ENCODE measurements around the gene RIMBP2. TPM values are rescaled to one million over a fixed set of nuclear protein-coding genes. Genes with fewer than 3 reads are reported as not detected.

The RIMBP2 gene
- total RNA-seq, 1 donor from 2014 or later, result 0.25 TPM

- Histone ChIP-seq H3K27me3 (no peaks in the 10 kb centered on the region), H3K36me3 (no peaks in the 10 kb centered on the region), H3K4me1 (no peaks in the 10 kb centered on the region), H3K4me3 (no peak overlapping the region), H3K27ac (no peak overlapping the region), H3K9me3 (no peaks in the 10 kb centered on the region)
- intact Hi-C loops (cut with DNase I), result no loop called here
- no peak for DNase-seq (ENCODE audit: extremely low spot score in 2 of 2)
- TF ChIP-seq POLR2A (IDR thresholded peaks at IDR 0.05), result no peak
- no peak for TF ChIP-seq POLR2AphosphoS5 (IDR thresholded peaks at IDR 0.05; ENCODE audit: insufficient read depth in 1 of 2, low read depth in 1 of 2)
- TF ChIP-seq CTCF (IDR thresholded peaks at IDR 0.05), result no peak
These were observed 141.7 kb downstream of the RIMBP2 start for GRCh38 chr12:130574402-130574801.

- intact Hi-C loops (cut with DNase I), result no loop called here
- no peak for DNase-seq (ENCODE audit: extremely low spot score in 2 of 2)
- H3K36me3 ChIP-seq, result no peaks in the 10 kb centered on the region
- no peaks in the 10 kb centered on the region for H3K9me3 ChIP-seq
- TF ChIP-seq CTCF (IDR thresholded peaks at IDR 0.05) (no peak), POLR2AphosphoS5 (IDR thresholded peaks at IDR 0.05; ENCODE audit: insufficient read depth in 1 of 2, low read depth in 1 of 2) (no peak), POLR2A (IDR thresholded peaks at IDR 0.05) (no peak)
- H3K4me1 ChIP-seq, result no peaks in the 10 kb centered on the region
- H3K4me3 ChIP-seq, result no peak overlapping the region
- H3K27me3 ChIP-seq, result no peaks in the 10 kb centered on the region
- H3K27ac ChIP-seq, result no peak overlapping the region
These were observed 142.3 kb downstream of the RIMBP2 start for GRCh38 chr12:130573766-130574165.

GRCh38 chr12:130573235-130573634, 142.9 kb downstream of the RIMBP2 start:
- no peak for DNase-seq (ENCODE audit: extremely low spot score in 2 of 2)
- intact Hi-C loops (cut with DNase I), result no loop called here
- H3K27ac ChIP-seq, result no peak overlapping the region
- no peak for TF ChIP-seq POLR2A (IDR thresholded peaks at IDR 0.05)
- no peak for TF ChIP-seq CTCF (IDR thresholded peaks at IDR 0.05)
- no peak for TF ChIP-seq POLR2AphosphoS5 (IDR thresholded peaks at IDR 0.05; ENCODE audit: insufficient read depth in 1 of 2, low read depth in 1 of 2)
- H3K9me3 ChIP-seq, result no peaks in the 10 kb centered on the region
- no peaks in the 10 kb centered on the region for H3K36me3 ChIP-seq
- H3K27me3 ChIP-seq, result no peaks in the 10 kb centered on the region
- no peaks in the 10 kb centered on the region for H3K4me1 ChIP-seq
- no peak overlapping the region for H3K4me3 ChIP-seq

- intact Hi-C loops (cut with DNase I), result no loop called here
- Histone ChIP-seq H3K27me3 (no peaks in the 10 kb centered on the region), H3K36me3 (no peaks in the 10 kb centered on the region), H3K27ac (no peak overlapping the region), H3K4me1 (no peaks in the 10 kb centered on the region), H3K9me3 (no peaks in the 10 kb centered on the region), H3K4me3 (no peak overlapping the region)
- no peak for DNase-seq (ENCODE audit: extremely low spot score in 2 of 2)
- TF ChIP-seq POLR2A (IDR thresholded peaks at IDR 0.05), result no peak
- no peak for TF ChIP-seq POLR2AphosphoS5 (IDR thresholded peaks at IDR 0.05; ENCODE audit: insufficient read depth in 1 of 2, low read depth in 1 of 2)
- TF ChIP-seq CTCF (IDR thresholded peaks at IDR 0.05), result no peak
These were observed 143.5 kb downstream of the RIMBP2 start for GRCh38 chr12:130572553-130572952.

GRCh38 chr12:130571734-130572133, 144.4 kb downstream of the RIMBP2 start:
- Histone ChIP-seq H3K27me3 (no peaks in the 10 kb centered on the region), H3K4me1 (no peaks in the 10 kb centered on the region), H3K4me3 (no peak overlapping the region), H3K9me3 (no peaks in the 10 kb centered on the region), H3K27ac (no peak overlapping the region), H3K36me3 (no peaks in the 10 kb centered on the region)
- TF ChIP-seq POLR2AphosphoS5 (IDR thresholded peaks at IDR 0.05; ENCODE audit: insufficient read depth in 1 of 2, low read depth in 1 of 2) (no peak), CTCF (IDR thresholded peaks at IDR 0.05) (no peak)
- no peak for DNase-seq (ENCODE audit: extremely low spot score in 2 of 2)
- intact Hi-C loops (cut with DNase I), result no loop called here

Measured in vagina (tissue), 2 donors.